PC-3 (cell line): ENCODE measurements around the gene GAS2L1.

Source experiments
- EZH2 ChIP-seq: fragments of 300-600 bp; sonication (generic); IDR thresholded peaks from one replicate; pipeline ENCODE4 v1.6.1; 2017; ENCODE audit warnings: antibody characterized with exemption, mild to moderate bottlenecking, low read length; ENCODE audit not compliant: unreplicated experiment
- TF ChIP-seq, protein P1 (sequence below): fragments of 300-600 bp; sonication (generic); conservative IDR thresholded peaks from 2 replicates; pipeline ENCODE4 v1.5.1; 2017; ENCODE audit warnings: antibody characterized with exemption, low read depth, mild to moderate bottlenecking, low read length

DNA sequence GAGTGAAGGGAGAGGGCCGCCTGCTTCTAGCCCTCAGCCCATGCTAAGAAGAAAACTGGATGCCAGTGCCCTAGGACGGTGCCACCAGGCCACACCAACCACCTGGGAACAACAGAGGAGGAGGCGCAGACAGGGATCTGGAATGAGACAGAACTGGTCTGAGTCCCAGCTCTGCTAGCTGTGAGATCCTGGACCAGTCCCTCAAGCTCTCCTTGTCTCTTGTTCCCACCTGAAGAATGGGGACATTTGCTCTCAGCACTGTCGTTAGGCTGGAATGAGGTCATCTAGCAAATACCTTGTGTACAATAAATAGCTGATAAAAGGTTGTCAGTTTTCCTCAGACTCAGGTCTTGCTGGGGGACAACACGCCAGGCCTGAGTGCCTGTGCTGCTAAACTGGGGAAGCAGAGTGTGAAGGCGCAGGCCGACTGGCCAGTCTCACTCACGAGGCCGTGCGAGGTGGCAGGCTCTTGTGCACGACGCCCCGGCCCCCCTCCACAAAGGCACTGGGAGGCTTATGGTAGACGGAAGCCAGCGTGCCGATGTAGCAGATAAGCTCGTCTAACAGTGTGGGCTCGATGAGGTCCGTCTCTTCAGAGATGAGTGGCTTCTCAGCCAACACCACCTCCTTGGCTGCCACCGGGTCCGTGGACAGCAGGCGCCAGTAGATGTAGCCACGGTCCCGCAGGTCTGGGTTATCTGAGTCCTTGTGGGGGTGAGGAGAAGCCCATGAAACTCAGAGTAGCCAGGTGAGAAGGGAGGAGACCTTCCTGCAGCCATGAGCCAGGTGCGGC is 34.8 kb downstream of the GAS2L1 start:
- TF ChIP-seq, protein P1, sequence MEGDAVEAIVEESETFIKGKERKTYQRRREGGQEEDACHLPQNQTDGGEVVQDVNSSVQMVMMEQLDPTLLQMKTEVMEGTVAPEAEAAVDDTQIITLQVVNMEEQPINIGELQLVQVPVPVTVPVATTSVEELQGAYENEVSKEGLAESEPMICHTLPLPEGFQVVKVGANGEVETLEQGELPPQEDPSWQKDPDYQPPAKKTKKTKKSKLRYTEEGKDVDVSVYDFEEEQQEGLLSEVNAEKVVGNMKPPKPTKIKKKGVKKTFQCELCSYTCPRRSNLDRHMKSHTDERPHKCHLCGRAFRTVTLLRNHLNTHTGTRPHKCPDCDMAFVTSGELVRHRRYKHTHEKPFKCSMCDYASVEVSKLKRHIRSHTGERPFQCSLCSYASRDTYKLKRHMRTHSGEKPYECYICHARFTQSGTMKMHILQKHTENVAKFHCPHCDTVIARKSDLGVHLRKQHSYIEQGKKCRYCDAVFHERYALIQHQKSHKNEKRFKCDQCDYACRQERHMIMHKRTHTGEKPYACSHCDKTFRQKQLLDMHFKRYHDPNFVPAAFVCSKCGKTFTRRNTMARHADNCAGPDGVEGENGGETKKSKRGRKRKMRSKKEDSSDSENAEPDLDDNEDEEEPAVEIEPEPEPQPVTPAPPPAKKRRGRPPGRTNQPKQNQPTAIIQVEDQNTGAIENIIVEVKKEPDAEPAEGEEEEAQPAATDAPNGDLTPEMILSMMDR = no peak
- no peak for TF ChIP-seq EZH2
